Esophagus (tissue), 2 donors: ENCODE results near the gene SLC25A25. TPM values are rescaled to one million over a fixed set of nuclear protein-coding genes. Genes with fewer than 3 reads are reported as not detected.
A peak's percentile ranks its signal among the peaks of the same experiment; 100 is the strongest.

Source experiments
- H3K27ac ChIP-seq, 2 donors: one replicate each; pipeline ENCODE4 v1.5.1; 2013; ENCODE audit warnings: low read depth in 2 of 2, mild to moderate bottlenecking in 2 of 2, inconsistent platforms in 1 of 2, low read length in 1 of 2, moderate library complexity in 1 of 2
- H3K27me3 ChIP-seq, 2 donors: one replicate each; pipeline ENCODE4 v1.6.1; 2013; ENCODE audit warnings: low read length in 2 of 2, control low read depth in 1 of 2, mild to moderate bottlenecking in 1 of 2; ENCODE audit not compliant: insufficient read depth in 2 of 2, control insufficient read depth in 1 of 2
- H3K36me3 ChIP-seq, 2 donors: one replicate each; pipeline ENCODE4 v1.6.1; 2013; ENCODE audit warnings: low read length in 1 of 2; ENCODE audit not compliant: control insufficient read depth in 2 of 2, insufficient read depth in 2 of 2
- H3K4me1 ChIP-seq, 2 donors: one replicate each; pipeline ENCODE4 v1.6.1; 2013; ENCODE audit warnings: low read length in 1 of 2; ENCODE audit not compliant: control insufficient read depth in 2 of 2, insufficient read depth in 2 of 2
- H3K4me3 ChIP-seq, 2 donors: one replicate each; pipeline ENCODE4 v1.5.1; 2013; ENCODE audit warnings: low read length in 2 of 2, mild to moderate bottlenecking in 2 of 2, low read depth in 1 of 2, moderate library complexity in 1 of 2
- H3K9me3 ChIP-seq, 2 donors: one replicate each; pipeline ENCODE4 v1.6.1; 2013; ENCODE audit warnings: mild to moderate bottlenecking in 2 of 2, low read depth in 1 of 2, low read length in 1 of 2, moderate library complexity in 1 of 2; ENCODE audit not compliant: control insufficient read depth in 2 of 2, insufficient read depth in 1 of 2
- WGBS, 2 donors: extraction: QIAGEN DNeasy Blood & Tissue Kit; methylation state at CpG; one replicate each; pipeline ENCODE4 v1.1.7; 2013; 5-methylcytosine and 5-hydroxymethylcytosine counted together
- polyA plus RNA-seq, 2 donors: library from polyadenylated mRNA; stranded (reverse); fragments of 200-250 nt; gene quantifications; one replicate each; pipeline ENCODE4 v1.2.3, GENCODE V29; 2013
- donor health status: healthy with polysubstance abuse.
- donor health status: Bipolar disorder and iron deficiency.

SLC25A25 gene
- polyA plus RNA-seq, 2 donors: 9.6 to 10.0 TPM

- peaks cover 0 to 8% of the 10 kb centered on the region in 2 donors for H3K4me1 ChIP-seq
- no peak overlapping the region for H3K4me3 ChIP-seq
- no peaks in the 10 kb centered on the region for H3K9me3 ChIP-seq
- no peaks in the 10 kb centered on the region for H3K27me3 ChIP-seq
- H3K36me3 ChIP-seq: peaks cover 6 to 39% of the 10 kb centered on the region in 2 donors
- 87 to 91% methylated on average over 26 to 27 of the region's 27 CpGs for WGBS, 2 donors
- H3K27ac ChIP-seq: no peak overlapping the region
These were observed 54.1 kb downstream of the SLC25A25 start for GRCh38 chr9:128121924-128122808.

- Histone ChIP-seq H3K36me3 (peaks cover 6 to 39% of the 10 kb centered on the region in 2 donors), H3K27me3 (no peaks in the 10 kb centered on the region), H3K4me1 (peaks cover 0 to 8% of the 10 kb centered on the region in 2 donors), H3K27ac (no peak overlapping the region), H3K9me3 (no peaks in the 10 kb centered on the region), H3K4me3 (no peak overlapping the region)
- WGBS, 2 donors: 90% methylated on average over 24 of the region's 24 CpGs
These were observed 54.8 kb downstream of the SLC25A25 start for GRCh38 chr9:128122809-128123175.

GRCh38 chr9:128123451-128124080 lies 55.5 kb downstream of the SLC25A25 start:
- H3K9me3 ChIP-seq: no peaks in the 10 kb centered on the region
- H3K4me3 ChIP-seq: no peak overlapping the region
- 86 to 91% methylated on average over 21 of the region's 21 CpGs for WGBS, 2 donors
- H3K27me3 ChIP-seq: no peaks in the 10 kb centered on the region
- peaks cover 6 to 39% of the 10 kb centered on the region in 2 donors for H3K36me3 ChIP-seq
- H3K27ac ChIP-seq: no peak overlapping the region
- peaks cover 0 to 8% of the 10 kb centered on the region in 2 donors for H3K4me1 ChIP-seq

GRCh38 chr9:128124451-128124850 lies 56.4 kb downstream of the SLC25A25 start:
- WGBS, 2 donors: 69 to 76% methylated on average over 8 of the region's 8 CpGs
- Histone ChIP-seq H3K27me3 (no peaks in the 10 kb centered on the region), H3K9me3 (no peaks in the 10 kb centered on the region), H3K4me1 (peaks cover 0 to 14% of the 10 kb centered on the region in 2 donors), H3K27ac (peak overlapping the region in 1 of 2 donors; percentile 1), H3K36me3 (peaks cover 6 to 39% of the 10 kb centered on the region in 2 donors), H3K4me3 (no peak overlapping the region)

GRCh38 chr9:128124873-128125579 lies 57.0 kb downstream of the SLC25A25 start:
- Histone ChIP-seq H3K9me3 (no peaks in the 10 kb centered on the region), H3K4me1 (peaks cover 0 to 14% of the 10 kb centered on the region in 2 donors), H3K27ac (no peak overlapping the region), H3K4me3 (no peak overlapping the region), H3K36me3 (peaks cover 6 to 39% of the 10 kb centered on the region in 2 donors), H3K27me3 (no peaks in the 10 kb centered on the region)
- WGBS, 2 donors: 65 to 67% methylated on average over 16 of the region's 16 CpGs

- Histone ChIP-seq H3K9me3 (no peaks in the 10 kb centered on the region), H3K36me3 (peaks cover 6 to 35% of the 10 kb centered on the region in 2 donors), H3K27me3 (no peaks in the 10 kb centered on the region), H3K4me3 (peak overlapping the region in 1 of 2 donors; percentile 8), H3K27ac (peak overlapping the region in 1 of 2 donors; percentile 34), H3K4me1 (peaks cover 0 to 14% of the 10 kb centered on the region in 2 donors)
- WGBS, 2 donors: 36 to 39% methylated on average over 10 of the region's 10 CpGs
These were observed 57.7 kb downstream of the SLC25A25 start for GRCh38 chr9:128125580-128126354.

GRCh38 chr9:128127568-128127989 lies 59.5 kb downstream of the SLC25A25 start, which contains the start of gene PTGES2:
Gene PTGES2 (minus strand): TSS chr9:128127729. CDS start chr9:128127717, 12 bp downstream.
- peak within 1 kb of the TSS; percentile 93 to 99 for H3K27ac ChIP-seq
- H3K27me3 ChIP-seq: no peaks in the 10 kb centered on the region
- no peaks in the 10 kb centered on the region for H3K9me3 ChIP-seq
- peaks cover 0 to 14% of the 10 kb centered on the region in 2 donors for H3K4me1 ChIP-seq
- peak within 1 kb of the TSS; percentile 80 to 88 for H3K4me3 ChIP-seq
- 0% methylated on average over 56 of the region's 56 CpGs for WGBS, 2 donors
- H3K36me3 ChIP-seq: peaks cover 4 to 21% of the 10 kb centered on the region in 2 donors

- no peaks in the 10 kb centered on the region for H3K27me3 ChIP-seq
- WGBS, 2 donors: 0% methylated on average over 79 to 82 of the region's 82 CpGs
- H3K4me1 ChIP-seq: peaks cover 0 to 14% of the 10 kb centered on the region in 2 donors
- H3K36me3 ChIP-seq: peaks cover 0 to 16% of the 10 kb centered on the region in 2 donors
- peak overlapping the region; percentile 93 to 99 for H3K27ac ChIP-seq
- no peaks in the 10 kb centered on the region for H3K9me3 ChIP-seq
- H3K4me3 ChIP-seq: peak overlapping the region; percentile 80 to 88
These were observed 60.2 kb downstream of the SLC25A25 start for GRCh38 chr9:128127990-128128835.
